HG03457 (cell line): ENCODE data around the gene KCNIP3.
"Not testable (repeated sequence)": the region's sequence is repeated elsewhere in the genome, so short reads cannot be mapped to it uniquely, and the experiment has no call there.

Experiments used
- ATAC-seq: cut with Tn5 transposase; IDR thresholded peaks from one replicate; pipeline ENCODE4 v1.9.1; 2021; ENCODE audit warnings: moderate number of reproducible peaks; ENCODE audit not compliant: unreplicated experiment

Gene KCNIP3

GRCh38 chr2:95359501-95359930 lies 62.4 kb downstream of the KCNIP3 start:
- no peak for ATAC-seq

DNA sequence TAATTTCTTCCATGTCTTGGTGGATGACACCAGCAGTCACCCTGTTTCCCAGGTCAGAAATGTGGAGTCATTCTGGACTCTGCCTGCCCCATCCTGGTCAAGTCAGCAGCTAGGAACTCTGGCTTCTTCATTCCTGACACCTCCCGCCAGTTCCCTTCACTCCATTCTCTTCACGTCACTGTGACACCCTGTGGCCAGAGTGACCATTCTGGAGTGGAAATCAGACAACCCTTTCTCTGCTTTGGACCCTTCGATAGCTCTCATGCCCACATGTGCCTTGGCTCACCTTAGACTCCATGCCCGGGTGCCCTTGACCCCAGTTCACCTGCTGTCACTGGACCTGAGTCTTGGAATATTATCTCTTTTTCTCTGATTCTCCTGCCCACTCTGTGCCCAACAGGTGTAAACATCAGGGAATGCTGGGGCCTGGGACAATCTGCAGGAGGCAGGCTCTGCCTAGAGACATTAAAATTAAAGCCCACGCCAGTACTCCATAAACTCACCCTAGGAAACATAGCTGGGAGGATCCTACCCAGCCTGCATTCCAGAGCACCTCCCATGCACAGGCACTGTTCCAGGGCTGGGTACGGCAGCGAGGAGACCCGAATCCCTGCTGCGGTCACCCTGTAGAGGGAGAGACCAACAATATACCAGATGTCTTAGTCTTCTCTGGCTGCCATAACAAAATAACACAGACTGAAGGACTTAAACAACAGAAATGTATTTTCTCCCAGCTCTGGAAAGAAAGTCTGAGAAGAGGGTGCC lies 64.3 kb downstream of the KCNIP3 start:
- no peak for ATAC-seq

DNA sequence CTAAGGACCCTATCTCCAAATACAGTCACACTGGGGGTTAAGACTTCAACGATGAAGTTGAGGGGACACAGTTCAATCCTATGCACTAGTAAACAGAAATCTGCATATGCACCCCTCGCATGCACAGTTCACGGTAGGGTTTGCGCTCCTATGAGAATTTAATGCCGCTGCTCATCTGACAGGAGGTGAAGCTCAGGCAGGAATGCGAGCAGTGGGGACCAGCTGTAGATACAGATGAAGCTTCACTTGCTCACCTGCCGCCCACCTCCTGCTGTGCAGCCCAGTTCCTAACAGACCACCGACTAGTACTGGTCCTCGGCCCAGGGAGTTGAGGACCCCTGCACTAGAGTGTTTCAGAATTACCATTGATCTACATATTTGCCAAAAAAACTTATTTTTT lies 65.3 kb downstream of the KCNIP3 start:
- no peak for ATAC-seq

- ATAC-seq, result no peak
These were observed 69.4 kb downstream of the KCNIP3 start for GRCh38 chr2:95366514-95366913.

GRCh38 chr2:95372216-95372829 lies 75.2 kb downstream of the KCNIP3 start:
- no peak for ATAC-seq

- no peak for ATAC-seq
These were observed 75.7 kb downstream of the KCNIP3 start for GRCh38 chr2:95372845-95373244.

DNA sequence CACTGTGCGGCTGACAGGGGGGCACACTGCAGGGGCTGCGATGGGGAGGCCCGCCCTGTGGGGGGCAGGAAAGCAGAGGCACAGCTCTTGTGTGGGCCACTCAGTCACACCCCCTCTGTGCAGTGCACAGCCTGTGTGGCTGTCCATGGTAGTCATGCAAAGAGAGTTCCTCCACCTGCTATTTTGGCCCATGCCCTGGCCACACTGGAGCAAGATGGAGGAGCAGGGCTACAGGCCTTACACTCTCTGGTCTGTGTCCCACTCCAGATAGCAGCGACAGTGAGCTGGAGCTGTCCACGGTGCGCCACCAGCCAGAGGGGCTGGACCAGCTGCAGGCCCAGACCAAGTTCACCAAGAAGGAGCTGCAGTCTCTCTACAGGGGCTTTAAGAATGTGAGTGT lies 76.9 kb downstream of the KCNIP3 start:
- ATAC-seq, result no peak

DNA sequence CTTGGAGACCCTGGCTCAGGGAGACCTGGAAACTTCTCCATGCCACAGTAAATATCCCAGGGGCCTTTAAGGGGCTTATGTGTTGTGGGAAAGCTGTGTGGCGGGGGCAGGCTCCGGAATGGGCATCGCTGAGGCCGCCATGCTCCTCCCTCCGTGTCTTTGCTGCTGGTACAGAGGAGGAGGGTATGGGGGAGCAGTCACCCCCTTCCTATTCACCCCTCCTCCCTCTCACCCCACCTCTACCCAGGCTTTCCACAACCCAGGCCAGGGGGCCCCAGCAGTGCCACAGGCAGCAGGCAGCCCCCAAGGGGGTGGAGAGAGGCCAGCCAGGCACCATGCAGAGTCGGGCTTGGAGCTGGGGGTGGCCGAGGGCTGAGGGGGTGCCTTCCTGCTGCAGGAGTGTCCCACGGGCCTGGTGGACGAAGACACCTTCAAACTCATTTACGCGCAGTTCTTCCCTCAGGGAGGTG lies 77.3 kb downstream of the KCNIP3 start:
- no peak for ATAC-seq

DNA sequence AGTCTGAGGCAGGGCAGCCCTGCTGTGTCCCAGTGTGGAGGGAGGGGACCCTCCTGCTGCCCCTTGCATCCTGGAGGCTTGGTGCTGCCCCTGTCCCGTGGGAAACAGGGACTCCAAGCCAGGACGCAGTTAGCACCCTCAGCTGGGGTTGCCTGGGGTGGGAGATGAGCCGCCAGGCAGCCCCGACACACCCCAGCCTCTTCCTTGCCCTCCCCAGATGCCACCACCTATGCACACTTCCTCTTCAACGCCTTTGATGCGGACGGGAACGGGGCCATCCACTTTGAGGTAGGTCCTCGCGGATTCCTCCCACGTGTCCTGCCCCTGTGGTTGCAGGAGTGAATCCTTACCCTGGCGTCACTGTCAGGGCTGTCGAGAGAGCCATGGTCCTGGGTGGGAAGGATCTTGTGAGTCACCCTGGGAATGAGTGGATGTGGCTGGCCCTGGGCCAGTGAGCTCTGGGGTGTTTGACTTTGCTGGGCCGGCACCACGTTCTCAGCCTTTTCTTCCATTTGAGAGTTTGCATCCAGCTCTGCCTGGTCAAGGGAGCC lies 77.8 kb downstream of the KCNIP3 start:
- no peak for ATAC-seq

- no peak for ATAC-seq
These were observed 78.5 kb downstream of the KCNIP3 start for GRCh38 chr2:95375532-95376150.

- no peak for ATAC-seq
These were observed 79.4 kb downstream of the KCNIP3 start for GRCh38 chr2:95376311-95377215.

GRCh38 chr2:95377216-95378123 lies 80.3 kb downstream of the KCNIP3 start:
- no peak for ATAC-seq

- not testable (repeated sequence) for ATAC-seq
These were observed 81.1 kb downstream of the KCNIP3 start for GRCh38 chr2:95378281-95378680.

DNA sequence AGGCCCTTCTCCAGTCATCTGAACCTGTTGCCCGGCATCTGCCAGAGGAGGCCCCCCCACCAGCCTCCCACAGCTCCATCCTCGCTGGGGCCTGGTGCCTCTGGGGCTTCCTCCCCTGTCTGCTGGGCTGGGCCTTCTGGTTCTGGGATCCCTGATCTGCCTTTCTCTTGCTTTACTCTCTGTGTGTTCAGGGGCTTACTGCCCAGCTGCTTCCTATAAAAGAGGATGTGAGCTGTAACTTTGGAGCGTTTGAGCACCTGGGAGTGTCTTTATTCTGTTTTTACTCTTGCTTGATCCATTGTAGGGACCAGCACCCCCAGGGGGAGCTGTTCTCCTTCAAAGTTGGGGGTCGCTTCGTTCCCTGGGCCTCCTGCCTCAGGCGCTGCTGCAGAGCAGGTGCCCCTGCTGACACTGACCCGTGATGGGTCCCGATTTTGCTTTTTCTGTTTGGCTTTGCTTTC lies 82.3 kb downstream of the KCNIP3 start:
- ATAC-seq, result no peak

GRCh38 chr2:95380280-95380679 lies 83.1 kb downstream of the KCNIP3 start:
- ATAC-seq, result no peak

- ATAC-seq, result no peak
These were observed 83.6 kb downstream of the KCNIP3 start for GRCh38 chr2:95380731-95381130.

GRCh38 chr2:95381212-95382191 lies 84.4 kb downstream of the KCNIP3 start:
- no peak for ATAC-seq

DNA sequence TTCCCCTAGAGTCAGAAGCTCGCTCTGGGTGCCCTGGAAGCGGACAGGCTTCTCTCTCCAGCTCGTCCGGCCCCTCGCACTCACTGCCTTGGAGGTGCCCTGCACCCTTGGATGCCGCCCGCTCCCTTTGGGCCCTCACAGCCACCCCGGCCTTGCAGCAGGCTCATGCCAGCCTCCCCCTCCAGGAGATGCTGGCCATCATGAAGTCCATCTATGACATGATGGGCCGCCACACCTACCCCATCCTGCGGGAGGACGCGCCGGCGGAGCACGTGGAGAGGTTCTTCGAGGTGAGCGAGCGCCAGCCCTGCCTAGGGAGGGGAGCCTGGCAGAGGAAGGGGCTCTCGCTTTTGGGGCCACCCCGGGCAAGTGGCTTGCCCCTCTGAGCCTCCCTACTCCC lies 85.0 kb downstream of the KCNIP3 start:
- no peak for ATAC-seq
